Stimulated activated naive B cell treated with anti-CD40 and anti-IgM and Interleukin-4, amounts not matched to agents 10 μg/mL and 1 μg/mL and 100 μg/mL, for 72 hours (primary cell): ENCODE measurements around the gene SLC24A3.

Experiments used
- ATAC-seq, 2 donors: fragments of 150-1000 bp; cut with Tn5 transposase; replicated peaks; 2 replicates each; pipeline ENCODE4 v1.10.0; 2021; ENCODE audit warnings: moderate library complexity in 1 of 2
- DNase-seq: peaks from one replicate; pipeline ENCODE4 v3.0.0; 2021
- H3K27ac Mint-ChIP-seq: one replicate; pipeline ENCODE4 v1.8.0; 2022; ENCODE audit warnings: mild to moderate bottlenecking, mixed read lengths
- H3K27me3 Mint-ChIP-seq, 2 donors: one replicate each; pipeline ENCODE4 v1.8.0; 2022; ENCODE audit warnings: mixed read lengths in 2 of 2
- H3K36me3 Mint-ChIP-seq, 2 donors: one replicate each; pipeline ENCODE4 v1.8.0; 2022; ENCODE audit warnings: mixed read lengths in 2 of 2, mild to moderate bottlenecking in 1 of 2
- H3K4me1 Mint-ChIP-seq, 2 donors: one replicate each; pipeline ENCODE4 v1.8.0; 2022; ENCODE audit warnings: mixed read lengths in 2 of 2, mild to moderate bottlenecking in 1 of 2
- H3K4me3 Mint-ChIP-seq, 2 donors: one replicate each; pipeline ENCODE4 v1.8.0; 2022; ENCODE audit warnings: mild to moderate bottlenecking in 2 of 2, mixed read lengths in 2 of 2, moderate library complexity in 1 of 2
- H3K9me3 Mint-ChIP-seq, 2 donors: one replicate each; pipeline ENCODE4 v1.8.0; 2022; ENCODE audit warnings: mixed read lengths in 2 of 2, mild to moderate bottlenecking in 1 of 2

SLC24A3 gene

GRCh38 chr20:19438488-19438887, 226.0 kb downstream of the SLC24A3 start:
- no peak for DNase-seq
- peaks cover 14 to 27% of the 10 kb centered on the region in 2 donors for H3K27me3 Mint-ChIP-seq
- no peak for ATAC-seq
- peaks cover 10 to 21% of the 10 kb centered on the region in 2 donors for H3K4me1 Mint-ChIP-seq
- no peaks in the 10 kb centered on the region for H3K36me3 Mint-ChIP-seq
- no peak overlapping the region for H3K4me3 Mint-ChIP-seq
- no peak overlapping the region for H3K27ac Mint-ChIP-seq
- peaks cover 1 to 6% of the 10 kb centered on the region in 2 donors for H3K9me3 Mint-ChIP-seq

- Mint-ChIP-seq H3K9me3 (peaks cover 8 to 9% of the 10 kb centered on the region in 2 donors), H3K27ac (no peak overlapping the region), H3K4me1 (peaks cover 2 to 9% of the 10 kb centered on the region in 2 donors), H3K36me3 (no peaks in the 10 kb centered on the region), H3K27me3 (peaks cover 8 to 12% of the 10 kb centered on the region in 2 donors), H3K4me3 (no peak overlapping the region)
- no peak for DNase-seq
- ATAC-seq: no peak
Measured at GRCh38 chr20:19440660-19441527, 228.5 kb downstream of the SLC24A3 start.

GRCh38 chr20:19446246-19446645, 233.8 kb downstream of the SLC24A3 start:
- H3K9me3 Mint-ChIP-seq: peaks cover 4 to 9% of the 10 kb centered on the region in 2 donors

GRCh38 chr20:19448632-19449031, 236.2 kb downstream of the SLC24A3 start:
- peaks cover 12 to 20% of the 10 kb centered on the region in 2 donors for H3K27me3 Mint-ChIP-seq

More at GRCh38 chr20:19446246-19446645, 233.8 kb downstream of the SLC24A3 start:
- Mint-ChIP-seq H3K4me1 (no peaks in the 10 kb centered on the region), H3K36me3 (no peaks in the 10 kb centered on the region), H3K4me3 (no peak overlapping the region), H3K27me3 (peaks cover 12 to 14% of the 10 kb centered on the region in 2 donors), H3K27ac (no peak overlapping the region)
- DNase-seq (no peak), ATAC-seq (no peak)

GRCh38 chr20:19449051-19449450, 236.6 kb downstream of the SLC24A3 start:
- peaks cover 12 to 20% of the 10 kb centered on the region in 2 donors for H3K27me3 Mint-ChIP-seq
- peaks cover 1 to 3% of the 10 kb centered on the region in 2 donors for H3K9me3 Mint-ChIP-seq
- ATAC-seq (no peak), DNase-seq (no peak)
- H3K4me3 Mint-ChIP-seq: no peak overlapping the region
- no peaks in the 10 kb centered on the region for H3K36me3 Mint-ChIP-seq
- H3K4me1 Mint-ChIP-seq: peaks cover 0 to 8% of the 10 kb centered on the region in 2 donors
- H3K27ac Mint-ChIP-seq: no peak overlapping the region

More at GRCh38 chr20:19448632-19449031, 236.2 kb downstream of the SLC24A3 start:
- ATAC-seq (no peak), DNase-seq (no peak)
- H3K27ac Mint-ChIP-seq: no peak overlapping the region
- H3K9me3 Mint-ChIP-seq: peaks cover 1 to 6% of the 10 kb centered on the region in 2 donors
- H3K4me1 Mint-ChIP-seq: peaks cover 0 to 8% of the 10 kb centered on the region in 2 donors
- no peak overlapping the region for H3K4me3 Mint-ChIP-seq
- no peaks in the 10 kb centered on the region for H3K36me3 Mint-ChIP-seq

GRCh38 chr20:19451231-19451922, 238.9 kb downstream of the SLC24A3 start:
- no peak overlapping the region for H3K27ac Mint-ChIP-seq
- H3K36me3 Mint-ChIP-seq: no peaks in the 10 kb centered on the region
- H3K9me3 Mint-ChIP-seq: no peaks in the 10 kb centered on the region
- H3K4me1 Mint-ChIP-seq: peaks cover 0 to 8% of the 10 kb centered on the region in 2 donors
- peaks cover 12 to 27% of the 10 kb centered on the region in 2 donors for H3K27me3 Mint-ChIP-seq
- H3K4me3 Mint-ChIP-seq: no peak overlapping the region
- DNase-seq: no peak
- ATAC-seq: no peak

- Mint-ChIP-seq H3K9me3 (no peaks in the 10 kb centered on the region), H3K4me1 (peaks cover 0 to 8% of the 10 kb centered on the region in 2 donors), H3K27ac (no peak overlapping the region), H3K27me3 (peaks cover 12 to 27% of the 10 kb centered on the region in 2 donors), H3K4me3 (no peak overlapping the region), H3K36me3 (no peaks in the 10 kb centered on the region)
- DNase-seq: no peak
- ATAC-seq: peak in 1 of 2 donors; percentile 16
Measured at GRCh38 chr20:19451923-19452295, 239.5 kb downstream of the SLC24A3 start.

GRCh38 chr20:19453410-19453809, 241.0 kb downstream of the SLC24A3 start:
- ATAC-seq: no peak
- Mint-ChIP-seq H3K27ac (no peak overlapping the region), H3K27me3 (peaks cover 7 to 20% of the 10 kb centered on the region in 2 donors), H3K36me3 (no peaks in the 10 kb centered on the region), H3K9me3 (no peaks in the 10 kb centered on the region), H3K4me3 (no peak overlapping the region), H3K4me1 (peaks cover 0 to 8% of the 10 kb centered on the region in 2 donors)
- DNase-seq: no peak

GRCh38 chr20:19453862-19454261, 241.4 kb downstream of the SLC24A3 start:
- Mint-ChIP-seq H3K9me3 (no peaks in the 10 kb centered on the region), H3K4me3 (no peak overlapping the region), H3K36me3 (no peaks in the 10 kb centered on the region), H3K27me3 (peaks cover 2 to 15% of the 10 kb centered on the region in 2 donors), H3K4me1 (peaks cover 0 to 8% of the 10 kb centered on the region in 2 donors), H3K27ac (no peak overlapping the region)
- DNase-seq (no peak), ATAC-seq (no peak)

- no peak overlapping the region for H3K4me3 Mint-ChIP-seq
- peaks cover 0 to 16% of the 10 kb centered on the region in 2 donors for H3K27me3 Mint-ChIP-seq
- H3K9me3 Mint-ChIP-seq: no peaks in the 10 kb centered on the region
- ATAC-seq (no peak), DNase-seq (no peak)
- no peaks in the 10 kb centered on the region for H3K36me3 Mint-ChIP-seq
- peaks cover 0 to 4% of the 10 kb centered on the region in 2 donors for H3K4me1 Mint-ChIP-seq
- no peak overlapping the region for H3K27ac Mint-ChIP-seq
Measured at GRCh38 chr20:19456595-19457395, 244.4 kb downstream of the SLC24A3 start.

- DNase-seq: no peak
- H3K27ac Mint-ChIP-seq: no peak overlapping the region
- H3K9me3 Mint-ChIP-seq: no peaks in the 10 kb centered on the region
- H3K4me1 Mint-ChIP-seq: no peaks in the 10 kb centered on the region
- H3K27me3 Mint-ChIP-seq: peaks cover 5 to 10% of the 10 kb centered on the region in 2 donors
- ATAC-seq: no peak
- no peak overlapping the region for H3K4me3 Mint-ChIP-seq
- no peaks in the 10 kb centered on the region for H3K36me3 Mint-ChIP-seq
Measured at GRCh38 chr20:19457611-19458010, 245.2 kb downstream of the SLC24A3 start.

- no peaks in the 10 kb centered on the region for H3K4me1 Mint-ChIP-seq
Measured at GRCh38 chr20:19460386-19460785, 247.9 kb downstream of the SLC24A3 start.

GRCh38 chr20:19462491-19462890, 250.0 kb downstream of the SLC24A3 start:
- Mint-ChIP-seq H3K4me1 (no peaks in the 10 kb centered on the region), H3K36me3 (no peaks in the 10 kb centered on the region), H3K4me3 (no peak overlapping the region), H3K9me3 (no peaks in the 10 kb centered on the region), H3K27ac (no peak overlapping the region), H3K27me3 (peaks cover 3 to 5% of the 10 kb centered on the region in 2 donors)
- ATAC-seq (no peak), DNase-seq (no peak)

More at GRCh38 chr20:19460386-19460785, 247.9 kb downstream of the SLC24A3 start:
- ATAC-seq (no peak), DNase-seq (no peak)
- H3K9me3 Mint-ChIP-seq: no peaks in the 10 kb centered on the region
- H3K27me3 Mint-ChIP-seq: peaks cover 3 to 5% of the 10 kb centered on the region in 2 donors
- no peak overlapping the region for H3K4me3 Mint-ChIP-seq
- H3K27ac Mint-ChIP-seq: no peak overlapping the region
- no peaks in the 10 kb centered on the region for H3K36me3 Mint-ChIP-seq

GRCh38 chr20:19463597-19463996, 251.2 kb downstream of the SLC24A3 start:
- ATAC-seq (no peak), DNase-seq (no peak)
- no peaks in the 10 kb centered on the region for H3K36me3 Mint-ChIP-seq
- no peak overlapping the region for H3K4me3 Mint-ChIP-seq
- no peaks in the 10 kb centered on the region for H3K4me1 Mint-ChIP-seq
- H3K27ac Mint-ChIP-seq: no peak overlapping the region
- H3K27me3 Mint-ChIP-seq: peaks cover 4 to 11% of the 10 kb centered on the region in 2 donors
- H3K9me3 Mint-ChIP-seq: no peaks in the 10 kb centered on the region
